ENCODE measurements around the gene TAF1B.
"Not testable (repeated sequence)": the region's sequence is repeated elsewhere in the genome, so short reads cannot be mapped to it uniquely, and the experiment has no call there.

Gene TAF1B

DNA sequence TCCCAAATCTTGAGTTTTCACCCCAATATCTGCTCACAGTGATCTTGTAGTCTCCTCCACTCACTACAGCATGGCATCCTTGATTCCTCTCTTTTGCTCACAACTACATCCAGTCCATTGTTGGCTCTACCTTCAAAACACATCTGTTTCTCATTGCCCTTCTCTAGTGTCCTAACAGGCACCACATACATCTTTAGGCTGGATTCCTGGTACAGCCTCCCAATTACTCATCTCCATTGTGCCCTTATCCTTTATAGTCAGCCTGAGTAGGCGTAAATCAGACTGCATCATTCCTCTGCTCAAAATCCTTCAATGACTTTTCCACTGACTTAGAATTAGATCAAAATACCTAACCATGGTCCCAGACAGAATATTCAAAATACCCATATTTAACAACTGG lies 10.7 kb upstream of the TAF1B start:
- no peak for DNase-seq

DNA sequence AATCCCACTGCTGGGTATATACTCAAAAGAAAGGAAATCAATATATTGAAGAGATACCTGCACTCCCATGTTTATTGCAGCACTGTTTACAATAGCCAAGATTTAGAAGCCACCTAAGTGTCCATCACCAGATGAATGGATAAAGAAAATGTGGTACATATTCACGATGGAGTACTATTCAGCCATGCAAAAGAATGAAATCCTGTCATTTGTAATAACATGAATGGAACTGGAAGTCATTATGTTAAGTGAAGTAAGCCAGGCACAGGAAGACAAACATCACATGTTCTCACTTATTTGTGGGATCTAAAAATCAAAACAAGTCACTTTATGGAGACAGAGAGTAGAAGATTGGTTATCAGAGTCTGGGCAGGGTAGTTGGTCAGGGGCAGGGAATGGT lies 8.2 kb upstream of the TAF1B start:
- not testable (repeated sequence) for DNase-seq

DNA sequence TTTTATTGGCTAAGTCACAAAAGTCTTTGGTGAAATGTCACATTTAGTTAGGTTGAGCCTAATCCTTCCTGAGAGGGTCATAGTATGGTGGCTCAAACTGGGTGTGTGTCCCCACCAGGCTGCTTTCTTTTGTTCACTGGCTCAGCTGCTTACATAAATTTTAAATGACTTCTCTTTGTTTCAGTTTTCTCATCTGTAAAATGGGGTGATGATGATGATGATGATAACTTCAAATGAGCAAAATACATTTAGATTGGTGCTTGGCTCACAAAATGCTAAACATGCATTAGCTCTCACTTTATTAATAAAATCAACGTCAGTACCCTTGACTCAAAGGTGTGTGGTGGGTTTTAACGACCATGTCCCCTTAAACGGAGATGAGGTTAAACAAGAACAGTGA lies 7.2 kb upstream of the TAF1B start:
- no peak for DNase-seq

DNA sequence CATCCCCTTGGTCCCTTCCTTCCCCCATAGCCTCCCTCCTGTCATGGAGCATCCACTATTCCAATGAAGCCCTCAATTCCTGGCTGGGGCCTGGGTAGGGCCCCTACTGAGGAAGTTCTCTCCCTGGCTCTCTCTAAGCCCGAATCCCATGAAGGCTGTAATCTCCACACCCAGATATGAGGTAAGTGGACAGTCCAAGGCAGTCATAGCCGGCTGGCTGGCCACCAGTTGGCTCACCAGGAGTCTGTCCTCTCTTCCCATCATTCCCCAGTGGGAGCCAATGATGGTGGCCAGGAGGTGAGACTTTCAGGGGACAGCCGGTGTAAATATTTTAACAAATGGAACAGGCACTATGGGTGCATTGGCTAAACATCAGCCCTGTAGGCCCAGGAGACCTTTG lies 6.8 kb upstream of the TAF1B start:
- DNase-seq = no peak

DNA sequence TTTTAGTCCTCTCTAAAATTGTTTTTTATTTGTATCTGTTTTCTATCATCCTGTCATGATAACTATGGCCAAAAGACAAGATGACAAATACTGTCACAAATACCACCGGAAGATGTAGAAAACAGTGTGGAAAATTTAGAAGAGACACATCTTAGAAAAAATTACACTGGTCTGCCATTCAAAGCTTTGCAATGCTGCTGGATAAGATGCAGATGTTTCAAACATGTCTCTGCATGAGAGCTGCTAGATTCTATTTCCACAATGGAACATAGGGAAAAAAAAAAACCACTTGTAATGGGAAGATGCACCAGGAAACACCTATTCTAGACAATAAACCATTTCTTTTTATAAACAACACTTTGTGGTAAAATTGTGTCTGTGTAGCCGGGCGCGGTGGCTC lies 5.8 kb upstream of the TAF1B start:
- DNase-seq = no peak

DNA sequence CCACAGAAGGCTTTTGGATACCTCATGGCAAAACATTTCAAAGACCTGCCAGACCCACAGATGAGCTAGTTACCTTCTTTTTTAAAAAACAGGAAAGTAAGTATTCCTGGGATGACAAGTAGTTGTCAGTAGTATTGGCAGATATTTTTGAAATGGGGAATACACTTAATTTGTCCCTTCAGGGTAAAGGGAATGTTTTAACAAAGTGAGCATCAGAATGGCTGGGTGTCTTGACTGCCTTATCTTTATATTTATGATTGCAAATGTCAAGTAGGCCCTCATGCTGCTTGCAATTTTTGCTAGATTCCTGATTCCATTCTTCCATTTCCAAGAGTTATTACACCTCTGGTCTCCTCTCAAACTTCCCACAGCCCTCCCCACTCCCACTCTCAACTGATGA lies 4.9 kb upstream of the TAF1B start:
- no peak for DNase-seq

DNA sequence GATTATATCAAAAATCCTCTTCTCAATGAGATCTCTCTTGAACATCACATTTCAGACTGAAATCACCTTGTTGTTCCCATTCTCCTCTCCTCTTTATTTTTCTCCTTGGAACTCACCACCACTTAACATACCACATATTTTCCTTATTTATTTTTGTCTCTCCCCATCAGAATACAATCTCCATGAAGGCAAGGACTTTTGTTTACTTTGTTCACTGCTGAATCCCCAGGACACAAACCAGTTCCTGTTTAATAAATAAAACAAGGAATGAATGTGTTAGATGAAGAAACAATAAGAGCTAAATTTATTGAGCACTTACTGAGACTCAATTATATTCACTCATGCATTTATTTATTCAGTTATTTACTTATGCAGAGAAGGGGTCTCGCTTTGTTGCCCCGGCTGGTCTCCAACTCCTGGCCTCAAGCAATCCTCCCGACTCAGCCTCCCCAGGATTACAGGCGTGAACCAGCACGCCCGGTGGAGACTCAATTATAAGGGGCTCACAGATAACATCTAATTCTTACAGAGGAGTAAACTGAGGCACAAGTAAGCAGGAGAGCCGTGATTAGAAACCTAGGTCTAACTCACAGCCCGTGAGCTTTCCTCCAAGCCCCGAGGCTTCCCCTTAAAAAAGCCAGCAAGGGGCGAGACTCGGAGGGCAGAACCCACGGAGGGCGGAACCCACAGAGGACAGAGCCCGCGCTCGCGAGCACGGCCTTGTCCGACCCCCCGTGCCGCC lies 616 bp upstream of the TAF1B start:
- DNase-seq = no peak

DNA sequence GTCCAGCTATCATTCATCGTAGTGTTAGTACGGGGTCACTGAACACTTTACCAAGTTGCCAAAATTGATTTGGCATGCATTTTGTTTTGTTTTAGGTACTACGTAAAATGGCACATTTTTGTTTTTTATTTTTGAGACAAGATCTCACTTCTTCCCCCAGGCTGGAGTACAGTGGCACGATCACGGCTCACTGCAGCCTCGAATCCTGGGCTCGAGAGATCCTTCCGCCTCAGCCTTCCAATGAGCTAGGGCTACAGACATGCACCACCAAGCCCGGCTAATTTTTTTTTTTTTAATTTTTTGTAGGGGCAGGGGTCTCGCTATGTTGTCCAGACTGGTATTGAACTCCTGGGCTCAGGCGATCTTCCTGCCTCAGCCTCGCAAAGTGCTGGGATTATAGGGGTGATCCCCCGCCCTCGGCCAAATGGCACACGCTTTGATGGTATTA lies 786 bp downstream of the TAF1B start:
- no peak for DNase-seq

DNA sequence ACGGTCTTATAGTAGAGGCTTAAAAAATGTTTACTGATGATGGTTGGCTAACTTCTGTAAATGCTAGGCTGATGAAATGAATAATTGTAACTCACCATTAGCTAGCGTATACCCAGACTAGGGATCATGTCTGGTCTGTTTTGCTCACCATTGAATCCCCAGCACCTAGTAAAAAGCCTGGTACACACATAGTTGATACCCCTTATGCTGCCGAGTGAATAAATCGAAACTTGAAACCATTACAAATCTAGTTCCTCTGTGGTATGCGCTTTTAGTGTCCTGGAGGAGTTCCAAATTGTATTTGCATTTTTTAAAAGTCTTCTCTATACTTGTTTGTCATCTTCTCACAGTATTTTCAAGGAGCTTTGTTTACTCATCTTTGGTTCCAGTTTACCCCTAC lies 1.3 kb downstream of the TAF1B start:
- DNase-seq = no peak

DNA sequence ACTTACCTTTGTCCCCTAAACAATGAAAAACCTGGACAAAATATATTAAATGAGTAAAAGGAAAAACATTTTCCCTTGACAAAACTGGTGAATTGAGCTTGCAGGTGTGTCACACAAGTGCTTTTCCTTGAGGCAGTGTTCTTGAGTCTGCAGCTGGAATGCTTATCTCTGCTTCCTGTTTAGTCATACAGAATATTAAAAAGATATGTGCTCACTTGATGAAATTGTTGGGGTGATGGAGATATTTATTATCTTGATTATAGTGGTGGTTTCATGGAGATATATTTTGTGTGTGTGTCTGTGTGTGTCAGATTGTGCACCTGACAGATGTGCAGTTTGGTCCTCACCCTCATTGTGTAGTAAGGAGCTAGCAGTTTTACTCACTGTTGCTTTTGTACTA lies 3.3 kb downstream of the TAF1B start:
- DNase-seq = no peak

DNA sequence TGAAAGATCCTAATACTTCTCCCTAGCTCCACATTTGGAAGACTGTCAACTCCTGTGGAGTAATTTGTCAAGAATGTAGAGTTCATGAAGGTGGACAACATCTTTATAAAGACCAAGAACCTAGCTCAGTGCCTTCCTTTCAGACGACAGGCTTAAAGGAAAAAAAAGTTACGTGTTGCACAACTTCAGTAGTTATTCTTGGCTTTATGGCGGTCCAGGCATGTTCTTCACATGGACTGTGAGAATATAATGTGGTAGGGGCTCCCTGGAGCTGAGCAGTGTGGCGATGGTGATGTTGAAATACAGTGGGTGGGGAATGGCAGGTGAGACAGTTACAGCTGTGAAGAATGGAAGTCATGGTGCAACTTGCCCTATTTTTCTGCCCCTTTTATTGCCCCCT lies 3.9 kb downstream of the TAF1B start:
- no peak for DNase-seq

DNA sequence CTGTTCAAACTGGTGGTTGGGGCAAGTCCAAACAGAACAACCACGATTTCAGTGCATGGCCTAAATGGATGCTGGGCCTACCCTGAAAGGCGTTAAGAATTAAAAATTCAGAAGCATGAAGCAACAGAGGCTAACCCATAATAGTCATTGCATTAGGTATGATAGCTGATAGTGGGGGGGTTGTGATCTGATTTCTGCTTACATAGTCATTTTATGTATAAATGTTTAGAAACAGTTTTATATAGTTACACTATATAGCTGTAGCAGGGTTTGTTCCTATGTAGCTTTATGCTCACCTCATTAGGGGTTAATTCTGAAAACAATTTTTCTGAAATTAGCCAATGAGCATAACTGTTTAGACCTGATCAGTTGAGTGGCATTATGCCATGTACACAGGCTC lies 9.6 kb downstream of the TAF1B start:
- no peak for DNase-seq

DNA sequence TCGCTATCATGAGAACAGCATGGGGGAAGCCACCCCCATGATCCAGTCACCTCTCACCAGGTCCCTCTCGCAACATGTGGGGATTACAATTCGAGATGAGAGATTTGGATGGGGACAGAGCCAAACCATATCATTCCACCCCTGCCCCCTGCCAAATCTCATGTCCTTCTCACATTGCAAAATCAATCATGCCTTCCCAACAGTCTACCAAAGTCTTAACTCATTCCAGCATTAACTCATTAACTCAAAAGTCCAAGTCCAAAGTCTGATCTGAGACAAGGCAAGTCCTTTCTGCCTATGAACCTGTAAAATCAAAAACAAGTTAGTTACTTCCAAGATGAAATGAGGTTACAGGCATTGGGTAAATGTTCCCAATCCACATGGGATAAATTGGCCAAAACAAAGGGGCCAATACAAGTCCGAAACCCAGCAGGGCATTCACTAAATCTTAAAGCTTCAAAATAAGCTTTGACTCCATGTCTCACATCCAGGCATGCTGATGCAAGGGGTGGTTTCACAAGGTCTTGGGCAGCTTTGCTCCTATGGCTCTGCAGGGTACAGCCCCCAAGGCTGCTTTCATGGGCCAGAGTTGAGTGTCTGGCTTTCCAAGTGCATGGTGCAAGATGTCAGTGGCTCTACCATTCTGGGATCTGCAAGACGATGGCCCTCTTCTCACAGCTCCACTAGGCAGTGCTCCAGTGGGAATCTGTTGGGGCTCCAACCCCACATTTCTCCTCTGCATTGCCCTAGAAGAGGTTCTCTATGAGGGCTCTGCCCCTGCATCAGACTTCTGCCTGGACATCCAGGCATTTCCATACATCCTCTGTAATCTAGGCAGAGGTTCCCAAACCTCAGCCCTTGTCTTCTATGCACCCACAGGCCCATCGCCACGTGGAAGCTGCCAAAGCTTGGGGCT lies 14.8 kb downstream of the TAF1B start:
- DNase-seq = no peak

DNA sequence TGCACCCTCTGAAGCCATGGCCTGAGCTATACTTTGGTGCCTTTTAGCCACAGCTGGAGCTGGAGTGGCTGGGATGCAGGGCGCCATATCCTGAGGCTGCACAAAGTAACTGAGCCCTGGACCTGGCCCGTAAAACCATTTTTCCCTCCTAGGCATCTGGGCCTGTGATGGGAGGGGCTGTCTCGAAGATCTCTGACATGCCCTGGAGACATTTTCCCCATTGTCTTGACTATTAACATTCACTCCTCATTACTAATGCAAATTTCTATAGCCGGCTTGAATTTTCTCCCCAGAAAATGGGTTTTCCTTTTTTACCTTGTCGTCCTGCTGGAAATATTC lies 15.4 kb downstream of the TAF1B start:
- no peak for DNase-seq

DNA sequence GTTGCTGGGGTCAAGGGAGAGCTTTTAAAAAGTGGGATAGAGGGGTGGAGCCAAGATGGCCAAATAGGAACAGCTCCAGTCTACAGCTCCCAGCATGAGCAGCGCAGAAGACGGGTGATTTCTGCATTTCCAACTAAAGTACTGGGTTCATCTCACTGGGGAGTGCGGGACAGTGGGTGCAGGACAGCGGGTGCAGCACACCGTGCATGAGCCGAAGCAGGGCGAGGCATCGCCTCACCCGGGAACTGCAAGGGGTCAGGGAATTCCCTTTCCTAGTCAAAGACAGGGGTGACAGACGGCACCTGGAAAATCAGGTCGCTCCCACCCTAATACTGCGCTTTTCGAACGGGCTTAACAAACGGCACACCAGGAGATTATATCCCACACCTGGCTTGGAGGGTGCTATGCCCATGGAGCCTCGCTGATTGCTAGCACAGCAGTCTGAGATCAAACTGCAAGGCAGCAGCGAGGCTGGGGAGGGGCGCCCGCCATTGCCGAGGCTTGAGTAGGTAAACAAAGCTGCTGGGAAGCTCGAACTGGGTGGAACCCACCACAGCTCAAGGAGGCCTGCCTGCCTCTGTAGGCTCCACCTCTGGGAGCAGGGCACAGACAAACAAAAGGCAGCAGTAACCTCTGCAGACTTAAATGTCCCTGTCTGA lies 17.8 kb downstream of the TAF1B start:
- DNase-seq = not testable (repeated sequence)

DNA sequence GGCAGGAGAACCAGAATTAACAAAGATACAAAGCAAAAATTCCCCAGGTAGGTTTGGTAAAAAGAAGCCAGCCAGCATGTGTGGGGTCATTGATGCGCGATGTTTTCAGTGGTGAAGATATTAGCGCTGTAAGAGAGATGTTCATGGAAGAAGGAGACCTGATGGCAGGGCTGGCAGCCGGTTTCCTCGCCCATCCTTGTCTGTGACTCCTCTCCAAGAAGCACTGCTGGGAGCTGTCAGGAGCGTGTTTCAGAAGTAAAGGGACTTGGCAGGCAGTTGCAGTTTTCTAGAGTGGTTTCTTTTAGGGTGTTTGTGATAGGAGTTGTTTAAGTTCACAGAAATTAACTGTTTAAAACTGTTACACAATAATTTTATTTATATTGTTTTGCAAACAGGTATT lies 24.6 kb downstream of the TAF1B start:
- no peak for DNase-seq

DNA sequence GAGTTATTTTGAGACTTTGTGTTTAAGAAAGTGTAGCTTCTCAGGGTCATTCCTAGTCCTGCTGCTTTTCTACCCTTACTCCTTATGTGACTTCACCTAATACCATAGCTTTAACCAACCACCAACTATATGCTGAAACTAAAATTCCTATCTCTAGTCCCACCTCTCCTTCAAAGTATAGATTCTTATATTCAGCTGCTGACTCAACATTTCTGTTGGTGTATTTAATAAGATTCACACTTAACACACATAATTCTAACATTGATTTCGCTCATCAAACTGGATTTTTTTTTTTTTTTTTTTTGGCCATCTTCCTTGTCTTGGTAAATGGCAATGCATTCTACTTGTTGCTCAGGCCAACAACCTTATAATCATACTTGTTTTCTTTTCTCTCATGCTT lies 30.1 kb downstream of the TAF1B start:
- no peak for DNase-seq

DNA sequence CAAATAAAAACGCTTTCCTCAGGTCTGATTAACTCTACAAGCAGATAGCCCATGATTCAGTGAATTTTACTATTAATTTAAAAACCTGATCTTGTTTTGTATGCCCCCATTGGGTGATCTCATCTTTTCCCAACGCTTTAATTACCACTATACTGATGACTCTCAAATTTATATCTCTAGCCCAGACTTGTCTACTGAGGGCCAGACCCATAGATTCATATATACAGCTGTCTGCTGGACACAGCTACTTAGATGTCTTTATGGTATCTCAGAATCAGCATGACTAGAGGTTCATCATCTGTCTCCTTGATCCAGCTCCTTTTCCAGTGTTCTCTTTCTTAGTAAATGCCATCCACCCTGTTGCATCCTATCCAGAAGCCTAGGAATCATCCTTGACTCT lies 33.8 kb downstream of the TAF1B start:
- DNase-seq = no peak

DNA sequence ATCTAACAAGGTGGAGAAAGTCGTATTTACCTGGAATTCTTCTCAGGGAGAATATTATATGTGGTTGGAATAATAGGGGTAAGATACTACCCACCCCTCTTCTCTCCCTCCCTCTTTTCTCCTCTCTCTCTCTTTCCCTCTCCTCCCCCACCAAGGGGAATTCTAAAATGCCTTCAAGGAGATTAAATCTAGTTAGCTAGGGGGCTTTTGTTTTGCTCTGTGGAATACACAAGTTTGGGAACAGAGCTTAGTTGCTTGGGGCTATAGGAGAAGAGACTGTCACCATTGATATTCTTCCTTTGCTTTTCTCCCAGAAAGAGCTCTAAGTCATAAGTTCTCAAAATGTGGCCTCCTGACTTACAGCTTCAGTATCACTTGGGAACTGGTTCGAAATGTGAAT lies 34.5 kb downstream of the TAF1B start:
- DNase-seq = no peak

DNA sequence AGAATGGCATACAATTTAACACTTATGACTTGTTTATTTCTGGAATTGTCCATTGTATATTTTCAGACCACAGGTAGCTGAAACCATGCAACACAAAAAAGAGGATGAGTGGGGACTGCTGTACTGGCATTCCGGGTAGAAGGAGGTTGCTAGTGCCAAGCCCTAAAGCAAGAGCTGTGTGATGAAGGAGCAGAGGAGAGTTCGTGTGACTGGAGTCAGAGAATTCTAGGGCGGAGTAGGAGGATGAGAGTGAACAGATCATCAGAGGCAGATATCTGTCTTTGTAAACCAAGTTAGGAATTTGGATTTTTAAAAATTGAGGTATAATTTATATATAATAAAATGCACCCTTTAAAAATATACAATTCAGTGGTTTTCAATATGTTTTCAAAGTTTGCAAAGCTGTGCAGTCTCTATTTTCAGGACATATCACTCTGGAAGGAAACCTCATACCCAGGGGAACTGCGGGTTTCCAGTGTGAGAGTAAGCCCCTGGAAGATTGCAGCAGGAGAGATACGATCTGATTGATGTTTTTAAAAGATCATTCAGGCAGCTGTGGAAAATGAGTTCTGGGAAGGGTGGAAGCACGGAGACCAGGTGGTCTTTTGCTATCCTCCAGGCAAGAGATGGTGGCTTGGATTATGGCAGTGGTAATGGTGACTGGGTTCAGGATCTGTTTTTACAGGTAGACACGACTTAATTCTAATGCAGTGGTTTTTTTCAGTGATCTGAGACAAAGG lies 36.4 kb downstream of the TAF1B start:
- no peak for DNase-seq

DNA sequence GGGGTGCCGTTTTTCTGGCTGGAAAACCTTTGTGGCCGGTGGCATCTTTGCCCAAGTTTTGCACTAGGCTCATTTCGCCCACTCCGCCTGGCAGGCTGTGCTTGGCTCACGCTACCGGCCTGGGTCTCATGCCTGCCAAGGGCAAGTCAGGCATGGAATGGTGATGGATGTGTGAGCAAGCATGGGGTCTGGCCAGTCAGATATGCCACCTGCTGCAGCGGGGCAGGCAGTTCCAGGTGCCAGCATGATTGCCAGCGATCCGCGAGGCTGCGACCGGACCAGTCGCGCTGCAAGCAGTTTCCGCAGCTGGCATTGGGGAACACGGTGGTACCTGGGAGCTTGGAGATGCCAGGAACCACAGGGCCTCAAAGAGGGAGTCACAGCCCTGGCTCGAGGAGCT lies 40.6 kb downstream of the TAF1B start:
- DNase-seq = no peak

DNA sequence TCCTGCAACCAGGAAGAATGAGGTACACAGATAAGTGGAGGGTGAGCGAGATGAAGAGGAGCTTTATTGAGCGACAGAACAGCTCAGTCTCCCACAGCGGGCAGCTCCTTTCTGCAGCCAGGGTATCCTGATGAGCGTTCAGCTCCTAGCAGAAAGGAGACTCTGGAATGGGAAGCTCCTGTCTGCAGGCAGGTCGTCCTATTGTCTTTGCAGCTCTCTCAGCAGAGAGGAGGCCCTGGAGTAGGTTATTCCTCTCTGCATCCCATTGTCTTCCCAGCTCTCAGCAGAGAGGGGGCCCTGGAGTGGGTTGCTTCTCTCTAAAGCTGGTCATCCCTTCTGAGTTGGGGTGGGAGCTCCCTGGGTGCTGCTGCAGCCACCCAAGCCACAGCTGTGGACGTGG lies 41.2 kb downstream of the TAF1B start:
- DNase-seq = no peak

DNA sequence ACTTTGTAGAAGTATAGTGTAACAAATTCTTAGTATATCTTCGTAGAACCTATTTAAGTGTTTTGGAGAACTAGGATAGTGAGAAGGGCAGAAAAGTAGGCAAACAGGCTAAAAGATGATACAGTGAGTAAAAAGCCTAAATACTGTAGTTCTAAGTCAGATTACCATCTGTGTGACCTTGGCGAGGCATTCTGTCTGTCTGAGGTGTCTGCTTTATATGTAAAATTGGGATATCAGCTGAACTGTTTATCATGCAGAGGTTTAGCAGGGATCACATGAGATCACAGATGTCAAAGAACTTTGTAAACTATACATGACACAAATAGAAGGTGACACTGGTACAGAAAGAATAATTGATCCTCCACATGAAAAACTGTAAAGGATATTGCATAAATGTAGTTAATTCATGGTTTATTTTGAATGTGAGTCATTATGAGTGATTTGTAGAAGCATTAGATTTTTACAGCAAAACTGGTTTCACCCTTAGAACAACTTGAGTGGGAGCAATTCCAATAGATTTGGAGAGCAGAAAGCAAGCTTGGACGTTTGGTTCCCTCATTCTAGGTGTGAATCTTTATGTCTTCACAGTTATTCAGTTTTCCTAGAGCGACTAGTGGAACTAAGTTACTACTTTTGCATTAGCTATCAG lies 41.9 kb downstream of the TAF1B start:
- no peak for DNase-seq

All from NK-92 treated with Interleukin-12 subunit alpha and Interleukin-12 subunit beta, amount 100 ng/mL, for 24 hours (cell line).